AG09309 (cell line): ENCODE results near the gene SLC6A7.
A peak's percentile ranks its signal among the peaks of the same experiment; 100 is the strongest.

Experiments used
- DNase-seq: peaks from one replicate; pipeline ENCODE4 v3.0.0-alpha.2; 2010; ENCODE audit warnings: low read depth
- H3K4me3 ChIP-seq: 2 replicates; pipeline ENCODE4 v1.5.1; 2011; ENCODE audit warnings: mild to moderate bottlenecking, low read depth, low read length, moderate library complexity; ENCODE audit not compliant: control insufficient read depth
- TF ChIP-seq, protein P1 (sequence below): IDR thresholded peaks from 2 replicates; pipeline ENCODE4 v1.5.1; 2011; ENCODE audit warnings: mild to moderate bottlenecking, low read depth, low read length, inconsistent platforms; ENCODE audit not compliant: insufficient read depth, control insufficient read depth; ENCODE audit errors: missing control alignments

Gene SLC6A7

DNA sequence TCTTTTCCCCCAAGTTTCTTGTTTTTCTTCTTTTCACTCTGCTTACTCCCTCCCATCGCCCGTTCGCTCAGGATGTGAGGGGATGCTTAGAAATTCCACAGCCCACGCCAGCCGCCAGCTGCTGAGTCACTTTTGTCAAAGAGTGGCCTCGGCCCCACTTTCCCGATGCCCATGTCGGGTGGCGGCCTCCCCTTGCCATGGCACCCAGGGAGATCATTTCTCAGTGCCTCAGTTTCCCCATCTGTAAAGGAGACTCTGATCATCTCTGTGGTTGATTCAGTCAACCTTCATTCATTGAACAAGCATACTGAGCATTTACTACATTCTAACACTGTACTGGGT, 33.9 kb upstream of the SLC6A7 start:
- TF ChIP-seq, protein P1, sequence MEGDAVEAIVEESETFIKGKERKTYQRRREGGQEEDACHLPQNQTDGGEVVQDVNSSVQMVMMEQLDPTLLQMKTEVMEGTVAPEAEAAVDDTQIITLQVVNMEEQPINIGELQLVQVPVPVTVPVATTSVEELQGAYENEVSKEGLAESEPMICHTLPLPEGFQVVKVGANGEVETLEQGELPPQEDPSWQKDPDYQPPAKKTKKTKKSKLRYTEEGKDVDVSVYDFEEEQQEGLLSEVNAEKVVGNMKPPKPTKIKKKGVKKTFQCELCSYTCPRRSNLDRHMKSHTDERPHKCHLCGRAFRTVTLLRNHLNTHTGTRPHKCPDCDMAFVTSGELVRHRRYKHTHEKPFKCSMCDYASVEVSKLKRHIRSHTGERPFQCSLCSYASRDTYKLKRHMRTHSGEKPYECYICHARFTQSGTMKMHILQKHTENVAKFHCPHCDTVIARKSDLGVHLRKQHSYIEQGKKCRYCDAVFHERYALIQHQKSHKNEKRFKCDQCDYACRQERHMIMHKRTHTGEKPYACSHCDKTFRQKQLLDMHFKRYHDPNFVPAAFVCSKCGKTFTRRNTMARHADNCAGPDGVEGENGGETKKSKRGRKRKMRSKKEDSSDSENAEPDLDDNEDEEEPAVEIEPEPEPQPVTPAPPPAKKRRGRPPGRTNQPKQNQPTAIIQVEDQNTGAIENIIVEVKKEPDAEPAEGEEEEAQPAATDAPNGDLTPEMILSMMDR, result no peak
- H3K4me3 ChIP-seq, result peak overlapping the region; percentile 89
- DNase-seq, result no peak

DNA sequence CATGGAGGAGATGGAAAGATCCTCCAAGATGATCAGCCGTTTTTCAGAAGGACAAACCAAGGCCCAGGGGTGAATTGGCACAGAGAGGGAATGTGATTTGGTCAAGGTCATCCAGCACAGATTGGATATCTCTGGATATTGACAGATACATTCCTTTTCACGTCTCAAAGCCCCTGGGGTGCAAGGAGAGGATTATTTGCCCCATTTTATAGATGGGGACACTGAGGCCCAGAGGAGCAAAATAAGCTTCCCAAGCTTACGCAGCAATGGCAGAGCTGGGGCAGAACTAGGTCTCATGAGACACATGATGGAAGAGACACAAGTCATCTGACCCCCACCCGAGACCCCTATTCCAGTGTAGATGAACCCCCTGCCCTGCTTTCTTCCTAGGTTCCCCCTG, 33.3 kb upstream of the SLC6A7 start:
- TF ChIP-seq, protein P1, result no peak
- no peak overlapping the region for H3K4me3 ChIP-seq
- no peak for DNase-seq

DNA sequence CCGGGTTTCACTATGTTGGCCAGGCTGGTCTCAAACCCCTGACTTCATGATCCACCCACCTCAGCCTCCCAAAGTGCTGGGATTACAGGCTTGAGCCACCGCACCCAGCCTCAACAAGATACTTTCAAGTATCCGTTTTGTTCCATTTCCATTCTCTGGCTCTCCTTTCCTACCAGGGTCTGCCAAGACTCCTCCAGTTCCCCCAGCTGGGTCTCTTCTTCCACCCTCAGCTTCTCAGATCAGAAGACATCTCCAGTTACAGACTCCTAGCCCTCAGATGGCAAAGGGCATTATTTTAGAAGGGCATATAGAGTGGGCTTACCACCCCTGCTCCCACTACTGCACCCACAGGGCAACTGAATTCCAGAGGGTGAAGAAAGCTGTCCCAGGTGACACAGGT, 32.7 kb upstream of the SLC6A7 start:
- no peak for DNase-seq
- TF ChIP-seq, protein P1, result no peak
- H3K4me3 ChIP-seq, result no peak overlapping the region

DNA sequence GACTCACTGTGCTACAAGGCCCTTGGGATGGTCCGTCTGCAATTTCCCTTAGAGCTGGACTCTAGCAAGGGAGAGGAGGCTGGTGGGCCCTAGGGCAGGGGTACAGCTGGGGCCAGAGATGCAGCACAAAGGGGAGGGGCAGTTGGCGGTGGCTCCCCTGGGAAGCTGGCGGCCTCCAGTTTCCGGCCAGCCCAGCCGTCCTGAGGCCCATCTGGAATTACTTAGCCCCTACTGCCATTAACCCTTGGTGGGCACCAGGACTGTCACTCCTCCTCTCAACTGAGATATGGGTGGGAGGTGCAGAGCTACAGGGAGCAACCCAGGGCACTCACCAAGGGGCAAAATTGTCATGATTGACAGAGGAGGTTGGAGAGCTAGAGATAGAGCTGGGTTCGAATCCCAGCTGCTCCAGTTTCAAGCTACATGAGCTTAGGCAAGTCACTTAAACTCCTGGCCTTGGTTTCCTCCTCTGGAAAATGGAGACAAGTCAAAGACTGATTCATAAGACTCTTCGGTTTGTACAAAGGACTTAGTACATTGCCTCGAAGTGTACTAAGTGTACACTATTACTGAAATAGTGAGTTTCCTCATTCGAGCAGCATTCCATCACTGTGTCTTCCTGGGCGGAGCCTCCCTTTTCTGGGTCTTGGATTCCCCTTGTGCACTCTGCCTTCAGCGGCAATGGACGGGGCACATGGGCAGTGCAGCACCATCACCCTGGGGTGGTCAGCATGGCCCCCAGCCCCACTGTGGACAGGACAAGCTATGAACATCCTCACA, 31.5 kb upstream of the SLC6A7 start:
- no peak for DNase-seq
- TF ChIP-seq, protein P1, result no peak
- no peak overlapping the region for H3K4me3 ChIP-seq

DNA sequence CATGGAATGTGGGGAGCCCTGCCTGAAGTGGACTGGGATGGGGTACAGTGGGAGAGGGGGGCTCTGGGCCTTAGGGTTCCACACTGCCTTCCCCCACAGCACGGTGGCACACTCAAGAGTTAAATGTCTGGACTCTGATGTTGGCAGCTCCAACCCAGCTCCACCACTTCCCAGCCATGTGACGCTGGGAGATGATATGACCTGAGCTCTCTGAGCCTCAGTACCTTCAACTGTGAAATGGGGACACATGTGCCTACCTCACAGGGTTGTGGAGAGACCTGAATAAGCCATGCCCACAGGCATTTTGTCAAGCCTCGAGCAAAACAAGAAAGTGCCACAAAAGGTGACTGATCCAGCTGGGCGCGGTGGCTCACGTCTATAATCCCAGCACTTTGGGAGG, 30.8 kb upstream of the SLC6A7 start:
- DNase-seq, result no peak
- H3K4me3 ChIP-seq, result no peak overlapping the region
- TF ChIP-seq, protein P1, result no peak

DNA sequence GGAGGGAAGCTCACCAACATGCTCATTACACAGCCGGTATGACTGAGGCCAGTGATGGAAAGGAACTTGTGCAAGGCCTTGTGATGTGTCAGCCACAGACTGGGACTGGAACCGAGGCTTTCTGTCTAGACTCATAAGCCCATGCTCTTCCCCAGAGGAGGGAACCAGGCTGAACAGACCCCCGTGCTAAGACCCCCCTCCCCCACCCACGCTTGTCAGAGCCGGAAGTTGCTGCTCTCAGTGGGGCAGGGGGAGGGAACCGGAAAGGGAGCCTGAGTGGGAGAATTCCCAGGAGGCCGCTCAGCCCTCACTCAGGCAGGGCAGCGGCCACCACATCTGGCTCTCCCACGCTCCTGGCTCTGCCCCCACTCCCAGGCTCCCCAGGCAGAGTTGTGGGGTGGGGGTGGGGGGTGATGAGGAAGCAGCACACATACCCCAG, 30.1 kb upstream of the SLC6A7 start:
- no peak for DNase-seq
- TF ChIP-seq, protein P1, result no peak
- no peak overlapping the region for H3K4me3 ChIP-seq
